Activated gamma-delta T cell (primary cell): ENCODE measurements around the gene NFATC4.
A peak's percentile ranks its signal among the peaks of the same experiment; 100 is the strongest.
"Not testable (repeated sequence)": the region's sequence is repeated elsewhere in the genome, so short reads cannot be mapped to it uniquely, and the experiment has no call there.

ENCODE experiments used
- DNase-seq: peaks from one replicate; lab custom pipeline; 2025; lab: John Stamatoyannopoulos, UW

The NFATC4 gene

DNA sequence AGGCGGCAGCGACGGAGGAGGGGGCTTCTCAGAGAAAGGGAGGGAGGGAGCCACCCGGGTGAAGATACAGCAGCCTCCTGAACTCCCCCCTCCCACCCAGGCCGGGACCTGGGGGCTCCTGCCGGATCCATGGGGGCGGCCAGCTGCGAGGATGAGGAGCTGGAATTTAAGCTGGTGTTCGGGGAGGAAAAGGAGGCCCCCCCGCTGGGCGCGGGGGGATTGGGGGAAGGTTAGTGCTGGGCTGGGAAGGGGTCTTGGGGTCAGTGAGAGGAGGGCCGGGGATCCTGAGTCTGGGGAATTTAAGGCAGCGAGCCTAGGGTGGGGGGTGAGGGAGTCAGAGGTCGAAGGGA lies 203 bp downstream of the NFATC4 start:
- no peak for DNase-seq

GRCh38 chr14:24368562-24369252 lies 723 bp downstream of the NFATC4 start:
- peak; percentile 31 for DNase-seq

DNA sequence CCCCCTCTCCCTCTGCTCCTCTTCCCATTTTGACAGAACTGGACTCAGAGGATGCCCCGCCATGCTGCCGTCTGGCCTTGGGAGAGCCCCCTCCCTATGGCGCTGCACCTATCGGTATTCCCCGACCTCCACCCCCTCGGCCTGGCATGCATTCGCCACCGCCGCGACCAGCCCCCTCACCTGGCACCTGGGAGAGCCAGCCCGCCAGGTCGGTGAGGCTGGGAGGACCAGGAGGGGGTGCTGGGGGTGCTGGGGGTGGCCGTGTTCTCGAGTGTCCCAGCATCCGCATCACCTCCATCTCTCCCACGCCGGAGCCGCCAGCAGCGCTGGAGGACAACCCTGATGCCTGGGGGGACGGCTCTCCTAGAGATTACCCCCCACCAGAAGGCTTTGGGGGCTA lies 1.5 kb downstream of the NFATC4 start:
- DNase-seq: no peak

GRCh38 chr14:24369907-24370687 lies 2.1 kb downstream of the NFATC4 start:
- DNase-seq: no peak

GRCh38 chr14:24370748-24371147 lies 2.8 kb downstream of the NFATC4 start:
- DNase-seq: no peak

- DNase-seq: not testable (repeated sequence)
These were observed 3.6 kb downstream of the NFATC4 start for GRCh38 chr14:24371605-24372004.

DNA sequence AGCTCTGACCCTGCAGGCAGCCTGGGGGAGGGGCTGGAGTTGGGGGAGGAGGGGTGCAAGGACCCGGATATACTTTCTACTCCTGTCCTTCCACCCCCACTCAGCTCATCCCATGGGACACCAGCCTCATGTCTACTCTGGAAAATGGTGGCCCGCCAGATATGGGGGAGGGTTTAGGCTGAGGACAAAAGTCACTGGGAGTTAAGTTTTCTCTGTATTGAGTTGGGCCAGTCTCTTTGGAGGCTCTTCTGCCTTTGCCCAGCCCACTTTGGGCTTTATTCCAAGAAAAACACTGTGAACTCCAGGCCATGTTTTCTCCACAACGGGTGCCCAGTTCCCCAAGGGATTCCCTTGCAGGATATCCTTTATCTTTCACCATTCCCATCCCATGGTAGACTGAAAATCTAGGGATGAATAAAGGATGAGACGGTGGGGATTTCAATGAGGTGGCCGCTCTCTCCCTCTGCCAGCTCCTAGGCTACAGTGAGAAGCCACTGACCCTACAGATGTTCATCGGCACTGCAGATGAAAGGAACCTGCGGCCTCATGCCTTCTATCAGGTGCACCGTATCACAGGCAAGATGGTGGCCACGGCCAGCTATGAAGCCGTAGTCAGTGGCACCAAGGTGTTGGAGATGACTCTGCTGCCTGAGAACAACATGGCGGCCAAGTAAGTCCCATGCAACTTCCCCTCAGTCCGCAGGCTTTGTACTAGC lies 4.9 kb downstream of the NFATC4 start:
- DNase-seq: no peak

DNA sequence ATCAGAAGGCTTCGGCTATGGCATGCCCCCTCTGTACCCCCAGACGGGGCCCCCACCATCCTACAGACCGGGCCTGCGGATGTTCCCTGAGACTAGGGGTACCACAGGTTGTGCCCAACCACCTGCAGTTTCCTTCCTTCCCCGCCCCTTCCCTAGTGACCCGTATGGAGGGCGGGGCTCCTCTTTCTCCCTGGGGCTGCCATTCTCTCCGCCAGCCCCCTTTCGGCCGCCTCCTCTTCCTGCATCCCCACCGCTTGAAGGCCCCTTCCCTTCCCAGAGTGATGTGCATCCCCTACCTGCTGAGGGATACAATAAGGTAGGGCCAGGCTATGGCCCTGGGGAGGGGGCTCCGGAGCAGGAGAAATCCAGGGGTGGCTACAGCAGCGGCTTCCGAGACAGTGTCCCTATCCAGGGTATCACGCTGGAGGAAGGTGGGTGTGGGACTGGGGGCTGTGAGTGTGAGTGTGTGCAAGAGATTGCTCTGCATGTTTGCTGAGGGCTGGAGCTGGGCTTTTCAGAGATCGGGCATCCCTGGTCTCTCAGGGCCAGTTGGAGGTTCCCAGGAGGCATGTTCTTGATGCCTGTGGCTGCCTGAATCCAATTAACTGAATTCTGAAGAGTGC lies 8.6 kb downstream of the NFATC4 start:
- DNase-seq: no peak

DNA sequence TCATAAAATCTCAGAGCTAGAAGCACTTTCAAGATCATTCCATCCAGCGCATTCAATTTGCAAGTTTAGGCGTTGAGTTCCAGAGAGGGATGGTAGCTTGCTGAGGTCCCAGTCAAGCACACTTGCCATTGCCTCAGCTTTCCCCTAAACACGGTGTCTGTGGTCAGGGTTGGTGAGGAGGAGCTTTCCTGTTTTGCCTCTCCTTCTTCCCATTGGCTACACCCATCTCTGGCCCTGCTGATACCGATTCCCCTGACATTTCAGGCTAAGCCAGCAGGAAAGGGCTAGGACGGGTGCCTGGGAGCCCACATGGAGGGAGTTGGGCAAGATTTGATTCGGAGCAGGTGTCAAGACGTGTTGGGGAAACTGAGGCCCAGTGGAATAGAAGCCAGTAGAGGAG lies 9.1 kb downstream of the NFATC4 start:
- no peak for DNase-seq

DNA sequence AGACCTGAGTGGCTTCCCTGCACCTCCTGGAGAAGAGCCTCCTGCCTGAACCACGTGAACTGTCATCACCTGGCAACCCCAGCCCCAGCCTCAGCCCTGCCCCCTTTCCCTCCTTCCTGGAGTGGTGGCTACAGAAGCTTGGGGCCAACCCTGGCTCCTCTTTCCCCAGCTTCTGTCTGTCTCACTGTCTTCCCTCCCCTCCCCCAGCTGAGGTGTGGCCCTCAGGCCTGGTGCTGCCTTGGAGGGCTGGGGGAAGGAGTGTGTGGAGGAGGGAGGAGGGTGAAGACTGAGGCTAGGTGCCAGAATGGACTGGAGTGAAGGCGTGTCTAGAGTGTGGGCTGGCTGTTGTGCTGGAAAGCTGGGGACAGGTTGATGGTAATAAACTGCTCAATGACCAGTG lies 9.7 kb downstream of the NFATC4 start:
- DNase-seq: no peak

- DNase-seq: no peak
These were observed 10.3 kb downstream of the NFATC4 start for GRCh38 chr14:24378327-24378726.

DNA sequence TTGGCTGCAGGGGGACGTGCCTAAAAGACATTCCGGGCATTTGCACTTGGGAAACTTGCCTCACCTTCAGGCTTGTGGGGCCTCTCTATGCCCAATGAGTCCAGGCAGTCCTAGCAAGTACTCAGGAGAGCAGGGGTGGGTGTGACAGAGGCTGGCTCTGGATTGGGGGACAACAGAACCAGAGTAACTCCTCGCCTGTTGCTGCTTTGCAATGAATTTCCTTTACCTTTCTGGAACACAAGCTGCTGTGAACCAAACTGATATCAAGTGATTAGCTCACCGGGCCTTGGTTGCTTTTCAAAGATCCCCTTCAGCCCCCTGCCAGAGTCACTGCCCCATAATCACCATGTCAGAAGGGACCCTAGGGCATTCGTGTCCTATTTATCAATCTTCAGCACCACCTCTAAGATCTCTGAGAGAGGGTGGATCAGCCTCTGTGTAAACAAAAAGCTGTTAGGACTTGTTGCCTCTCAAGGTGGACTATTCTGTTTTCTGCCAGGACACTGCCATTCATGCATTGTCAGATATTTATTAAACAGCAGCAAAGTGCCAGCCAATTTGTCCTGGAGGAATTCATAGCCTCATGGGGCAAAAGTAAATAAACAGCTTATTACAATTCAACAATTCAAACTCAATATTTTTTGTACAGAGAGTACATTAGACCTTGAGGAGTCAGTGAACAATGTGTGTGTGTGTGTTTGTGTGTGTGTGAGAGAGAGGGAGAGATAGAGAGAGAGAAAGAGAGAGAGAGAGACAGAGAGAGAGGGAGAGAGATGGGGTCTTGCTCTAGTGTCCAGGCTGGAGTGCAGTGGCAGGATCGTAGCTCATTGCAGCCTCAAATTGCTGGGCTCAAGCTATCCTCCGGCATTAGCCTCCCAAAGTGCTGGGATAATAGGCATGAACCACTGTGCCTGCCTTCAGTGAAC lies 11.3 kb downstream of the NFATC4 start:
- no peak for DNase-seq

DNA sequence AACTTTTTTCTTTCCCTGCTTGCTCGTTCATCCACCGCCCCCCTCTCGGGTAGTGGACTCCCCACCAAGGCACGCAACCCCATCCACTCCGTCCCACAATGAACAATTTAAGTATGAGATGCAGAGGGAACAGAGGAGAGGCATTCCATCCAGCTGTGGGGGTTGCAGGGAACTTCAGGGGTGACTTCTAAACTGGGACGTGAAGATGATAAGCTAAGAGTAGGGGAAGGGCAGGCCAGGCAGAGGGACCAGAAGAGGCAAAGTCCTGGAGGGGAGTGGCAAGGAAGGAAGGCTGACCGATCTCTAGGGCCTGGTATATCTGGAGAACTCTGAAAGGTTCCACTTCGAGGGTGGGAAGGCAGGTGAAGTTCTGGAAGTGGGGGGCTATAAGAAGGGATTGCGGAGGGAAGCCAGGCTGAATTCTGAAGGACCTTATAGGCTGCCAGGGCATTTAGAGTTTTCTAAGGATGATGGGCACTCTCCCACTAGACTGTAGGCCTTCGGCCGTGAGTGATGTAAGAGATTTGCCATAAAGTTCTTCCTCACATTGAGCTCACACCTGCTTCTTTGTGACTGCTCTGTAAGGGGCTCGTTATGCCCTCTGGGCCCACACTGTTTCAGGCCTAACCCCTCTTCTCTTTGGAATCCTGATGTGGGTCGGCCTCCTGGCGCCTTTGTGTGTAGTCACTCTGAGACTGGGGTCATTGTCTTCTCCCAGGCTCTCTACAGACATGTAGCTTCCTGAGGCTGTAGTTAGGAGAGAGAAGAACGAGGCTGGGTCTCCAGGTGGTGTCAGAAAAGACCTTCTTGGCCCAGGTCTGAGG lies 12.1 kb downstream of the NFATC4 start:
- DNase-seq: no peak

DNA sequence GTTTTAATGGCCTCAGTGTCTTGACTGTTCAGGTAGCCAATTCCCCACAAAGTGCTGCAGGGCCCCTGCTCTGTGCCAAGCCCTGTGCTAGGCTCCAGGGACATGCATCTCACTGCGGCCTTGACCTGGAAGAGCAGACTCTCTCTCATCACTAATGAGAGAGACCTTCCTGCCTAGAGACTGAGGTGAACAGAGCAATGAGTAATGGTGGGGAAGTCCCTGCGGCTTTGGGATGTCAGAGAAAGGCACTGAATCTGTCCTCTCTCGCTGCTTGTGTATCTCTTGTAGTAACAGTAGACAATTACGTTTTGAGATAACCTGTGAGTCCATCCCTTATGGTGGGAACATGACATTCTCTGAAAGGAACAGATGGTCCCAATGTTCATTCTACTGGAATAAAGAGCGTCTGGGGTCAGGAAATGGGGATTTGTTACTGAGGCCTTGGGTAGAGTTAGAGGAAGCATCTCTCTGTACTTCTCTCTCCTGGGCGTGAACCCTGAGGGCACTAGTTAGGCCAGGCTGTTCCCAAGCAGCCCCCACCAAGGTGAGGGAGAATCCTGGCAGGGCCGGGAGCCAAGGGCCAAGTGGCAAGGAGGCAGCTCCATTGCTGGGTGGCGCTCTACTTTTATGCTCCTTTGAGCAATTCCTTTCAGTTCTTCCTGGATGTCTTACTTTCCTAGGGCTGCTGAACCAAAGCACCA lies 13.5 kb downstream of the NFATC4 start:
- DNase-seq: no peak

DNA sequence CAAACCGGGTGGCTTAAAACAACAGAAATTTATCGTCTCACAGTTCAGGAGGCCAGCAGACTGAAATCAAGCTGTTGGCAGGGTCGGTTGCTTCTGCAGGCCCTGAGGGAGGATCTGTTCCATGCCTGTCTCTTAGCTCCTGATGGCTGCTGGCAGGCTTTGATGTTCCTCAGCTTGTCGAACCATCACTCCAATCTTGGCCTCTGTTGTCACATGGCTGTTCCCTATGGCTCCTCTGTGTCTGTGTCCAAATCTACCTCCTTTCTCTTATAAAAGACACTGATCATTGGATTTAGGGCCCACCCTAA lies 14.0 kb downstream of the NFATC4 start:
- no peak for DNase-seq

DNA sequence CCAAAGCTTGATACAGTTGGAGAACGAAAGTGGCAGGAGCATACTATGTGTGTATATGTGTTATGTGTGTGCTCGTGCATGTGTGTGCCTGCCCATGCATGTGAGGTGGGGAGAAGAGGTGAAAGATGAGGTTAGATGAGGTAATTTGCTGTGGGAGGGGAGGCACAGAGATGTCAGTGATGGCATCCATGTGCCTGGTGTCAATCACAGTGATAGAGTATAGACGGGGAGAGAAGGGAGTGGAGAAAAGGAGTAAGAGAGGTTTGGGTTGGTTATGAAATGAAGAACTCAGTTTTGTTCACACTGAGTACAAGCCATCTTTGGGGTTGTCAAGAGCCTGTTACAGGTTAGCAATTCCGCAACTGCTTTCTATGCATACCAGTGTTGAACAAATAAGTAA lies 16.2 kb downstream of the NFATC4 start:
- DNase-seq: no peak

DNA sequence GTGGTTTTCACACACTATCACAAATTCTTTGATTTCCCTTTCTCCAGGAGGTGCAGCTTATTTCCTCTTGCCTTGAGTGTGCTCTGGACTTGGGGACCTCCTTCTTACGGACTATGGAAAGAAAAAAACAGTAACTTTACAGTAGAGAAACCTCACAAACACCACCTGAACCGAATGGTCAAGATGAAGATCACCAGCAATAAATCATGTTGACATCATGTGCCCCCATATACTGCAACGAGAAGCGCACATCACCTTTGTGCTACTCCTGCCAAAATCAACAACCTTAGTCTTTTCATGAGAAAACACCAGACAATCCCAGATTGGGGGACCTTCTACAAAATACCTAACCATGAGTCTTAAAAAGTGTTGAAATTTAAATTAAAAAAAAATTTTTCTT lies 17.5 kb downstream of the NFATC4 start:
- no peak for DNase-seq

- no peak for DNase-seq
These were observed 19.0 kb downstream of the NFATC4 start for GRCh38 chr14:24387009-24387345.

- DNase-seq: not testable (repeated sequence)
These were observed 19.6 kb downstream of the NFATC4 start for GRCh38 chr14:24387579-24387978.

- no peak for DNase-seq
These were observed 20.6 kb downstream of the NFATC4 start for GRCh38 chr14:24388474-24389179.
